Fibroblast of the conjunctiva (primary cell): ENCODE data around the gene LRBA.

Source experiments
- DNase-seq: peaks from one replicate; pipeline ENCODE4 v3.0.0-alpha.2; 2010; ENCODE audit warnings: low read depth

The LRBA gene

GRCh38 chr4:150367326-150367725 lies 647.8 kb downstream of the LRBA start:
- DNase-seq = no peak

DNA sequence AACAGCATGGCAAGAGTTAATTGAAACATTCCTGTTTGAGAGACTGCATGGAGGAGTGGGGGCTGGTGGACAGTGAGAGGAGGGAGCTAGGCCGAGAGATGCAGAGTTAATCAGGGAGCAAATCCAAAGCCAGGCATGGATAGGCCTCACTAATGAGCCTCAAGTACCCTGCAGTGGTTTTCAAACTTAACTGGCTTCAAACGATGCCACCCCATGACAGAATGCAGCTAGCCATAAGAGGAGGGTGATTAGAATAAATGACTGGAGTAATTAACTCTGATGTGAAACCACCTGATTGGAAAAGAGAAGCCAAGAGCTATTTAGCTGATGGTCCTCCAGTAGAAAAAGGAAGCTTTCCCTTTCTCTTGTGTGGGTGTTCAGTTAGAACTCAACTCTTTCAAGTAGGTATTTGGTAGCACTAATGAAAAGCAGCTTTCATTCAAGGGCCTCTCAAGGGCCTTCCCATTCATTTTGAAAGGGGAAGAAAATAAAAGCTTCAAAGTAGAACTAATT lies 648.5 kb downstream of the LRBA start:
- DNase-seq = no peak

DNA sequence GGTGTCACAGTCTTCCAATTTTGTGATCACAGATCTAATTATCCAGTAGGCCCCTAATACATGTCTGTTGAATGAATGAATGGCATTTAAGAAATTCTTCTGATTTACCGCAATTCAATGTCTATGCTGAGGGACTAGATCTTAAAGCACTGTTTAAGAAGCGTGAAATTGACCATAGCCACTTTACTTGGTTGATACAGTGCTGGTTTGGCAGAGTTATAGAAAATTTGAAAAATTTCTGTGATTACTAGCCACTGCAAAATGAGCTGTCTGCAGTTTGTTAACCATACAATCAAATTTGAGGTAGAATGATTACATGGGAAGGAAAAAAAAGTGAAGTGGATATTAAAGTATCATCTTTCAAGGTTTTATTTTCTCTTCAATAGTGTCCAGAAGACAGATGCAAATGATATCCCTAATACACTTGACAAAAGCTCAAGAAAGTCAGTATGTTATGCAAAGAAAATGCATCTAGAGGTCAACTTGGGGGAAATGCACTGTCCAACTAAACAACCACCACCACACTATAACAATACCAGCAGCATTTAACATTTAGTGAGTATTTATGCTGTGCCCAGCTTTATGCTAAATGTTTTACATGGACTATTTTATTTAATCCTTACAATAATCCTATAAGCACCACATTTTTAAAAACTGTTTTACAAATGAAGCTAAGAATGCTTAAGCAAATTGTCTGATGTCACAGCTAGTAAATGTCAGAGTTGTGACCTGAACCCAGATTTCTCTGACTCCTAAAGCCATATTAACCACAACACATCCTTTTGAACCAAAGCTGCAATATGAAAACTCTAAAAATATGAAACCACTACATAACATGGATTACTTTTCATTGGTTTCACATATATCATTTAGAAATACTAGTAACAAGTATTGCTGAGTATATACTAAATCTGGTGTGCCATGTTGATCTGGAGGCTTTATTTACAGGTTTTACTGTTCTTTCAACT lies 651.1 kb downstream of the LRBA start:
- DNase-seq = no peak

- DNase-seq = no peak
These were observed 656.4 kb downstream of the LRBA start for GRCh38 chr4:150358691-150359090.

- DNase-seq = no peak
These were observed 657.3 kb downstream of the LRBA start for GRCh38 chr4:150357829-150358228.

DNA sequence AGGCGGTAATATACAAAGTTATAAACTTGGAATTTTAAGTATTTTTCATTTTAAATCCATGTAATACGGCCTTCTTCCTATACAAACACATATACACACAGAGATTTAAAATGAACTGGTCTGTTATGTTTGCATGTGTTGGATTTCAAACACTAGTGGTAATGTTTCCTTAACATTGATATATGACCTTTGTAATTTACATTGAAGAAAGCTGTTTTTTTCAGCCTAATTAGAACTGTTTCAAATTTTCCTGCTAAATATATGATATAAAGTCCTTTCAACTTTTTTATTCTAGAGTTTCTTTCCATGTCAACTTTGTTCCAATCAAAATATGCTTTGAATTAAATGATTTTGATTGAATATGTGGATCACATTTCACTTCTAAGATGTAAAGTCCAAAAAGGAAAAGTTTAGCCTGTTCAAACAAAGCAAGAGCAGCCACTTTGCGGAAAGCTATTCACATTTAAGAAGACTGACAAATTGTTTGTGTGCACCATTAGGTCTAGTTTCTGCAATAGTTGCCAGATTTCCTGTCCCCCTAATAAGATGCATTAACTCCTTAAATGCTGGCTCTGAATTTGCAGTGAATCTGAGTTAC lies 659.1 kb downstream of the LRBA start:
- no peak for DNase-seq

GRCh38 chr4:150355418-150355817 lies 659.7 kb downstream of the LRBA start:
- DNase-seq = no peak

- DNase-seq = no peak
These were observed 660.8 kb downstream of the LRBA start for GRCh38 chr4:150354214-150354796.

DNA sequence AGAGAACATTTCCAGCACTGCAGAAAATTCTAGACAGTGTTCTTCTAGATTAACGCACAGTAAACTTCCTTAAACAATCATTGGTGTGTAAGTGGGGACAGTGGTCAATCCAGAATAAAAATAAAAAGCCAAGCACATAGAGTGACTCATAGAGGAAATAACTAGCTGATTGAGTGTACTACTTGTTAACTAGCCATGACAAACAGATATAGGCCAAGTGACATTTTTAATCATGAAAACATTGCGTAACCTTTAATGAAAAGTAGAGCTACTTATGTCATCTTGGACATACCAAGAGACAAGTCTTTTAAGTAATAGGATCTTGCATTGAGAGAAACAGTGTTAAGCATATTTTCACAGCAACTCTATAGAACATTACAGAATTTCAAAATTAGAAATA lies 667.0 kb downstream of the LRBA start:
- DNase-seq = peak; percentile 6

GRCh38 chr4:150345207-150345744 lies 669.8 kb downstream of the LRBA start:
- DNase-seq = no peak

DNA sequence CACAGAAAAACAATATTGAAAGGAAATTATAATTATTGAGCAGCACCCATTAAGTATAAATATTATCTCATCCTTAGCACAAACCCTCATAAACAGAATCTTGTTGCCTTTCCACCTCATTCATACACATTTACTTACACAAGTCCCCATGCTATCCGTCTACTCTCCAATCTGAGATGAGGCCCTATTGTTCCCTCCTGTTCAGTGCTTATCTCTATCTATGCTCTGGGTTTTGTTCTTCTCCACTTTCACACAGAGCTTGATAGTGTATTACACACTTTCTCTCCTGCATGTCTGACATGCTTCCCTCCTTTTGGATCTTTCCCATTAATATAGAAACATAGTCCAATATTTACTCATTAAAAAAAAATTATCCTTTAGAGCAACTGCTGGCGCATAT lies 671.3 kb downstream of the LRBA start:
- no peak for DNase-seq

DNA sequence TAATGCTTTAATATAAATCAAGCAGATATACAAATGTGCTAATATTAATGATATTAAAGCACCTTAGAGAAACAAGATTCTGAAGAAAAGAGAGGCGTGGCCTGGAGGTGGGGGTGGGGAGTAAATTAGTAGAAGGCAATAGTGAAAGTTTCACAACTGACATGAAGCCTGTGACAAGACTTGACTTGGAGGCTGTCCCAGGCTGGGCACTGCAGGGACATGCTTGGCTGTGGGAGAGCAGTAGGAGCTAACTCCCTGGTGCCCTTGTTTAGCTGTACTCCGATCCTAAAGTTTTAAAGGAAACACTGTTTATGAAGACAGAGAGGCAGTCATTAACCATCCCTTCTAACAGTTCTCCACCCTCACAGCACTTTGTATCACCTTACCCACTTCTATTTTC lies 672.1 kb downstream of the LRBA start:
- no peak for DNase-seq

DNA sequence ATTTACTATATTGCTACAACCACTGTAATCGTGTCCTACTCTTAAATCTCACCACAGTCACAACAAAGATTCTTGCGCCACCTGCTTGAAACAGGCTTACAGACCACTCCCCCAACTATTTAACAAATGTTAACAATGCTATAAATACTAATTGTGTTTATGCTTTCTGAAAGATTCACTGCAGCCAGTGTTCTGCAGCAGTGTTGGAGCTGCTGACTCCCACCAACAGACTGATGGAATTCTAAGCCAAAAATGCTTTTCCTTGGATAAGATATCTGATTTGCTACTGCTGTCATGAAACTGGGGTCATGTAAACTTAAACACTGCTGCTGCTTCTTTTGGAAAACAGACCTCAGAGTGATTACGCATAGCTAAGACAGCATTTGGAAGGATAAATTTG lies 677.4 kb downstream of the LRBA start:
- no peak for DNase-seq

GRCh38 chr4:150336676-150337412 lies 678.2 kb downstream of the LRBA start:
- no peak for DNase-seq

DNA sequence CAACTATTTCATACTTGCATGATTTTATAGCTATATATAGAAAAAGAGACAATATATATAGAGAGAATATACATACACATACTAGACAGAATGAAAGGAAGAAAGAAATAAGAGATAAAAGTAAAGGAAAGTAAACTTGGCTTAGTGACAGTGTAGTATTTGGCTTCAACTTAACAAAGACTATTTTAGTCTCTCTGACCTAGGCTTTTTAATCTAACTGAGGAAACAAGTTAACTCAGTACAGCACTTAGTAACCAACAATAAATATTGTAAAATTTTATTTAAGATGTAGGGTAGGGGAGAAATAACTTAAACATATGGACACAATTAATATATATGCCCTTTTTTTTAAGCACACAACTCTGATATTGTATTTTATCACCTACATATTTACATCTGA lies 682.1 kb downstream of the LRBA start:
- no peak for DNase-seq

GRCh38 chr4:150332086-150332485 lies 683.0 kb downstream of the LRBA start:
- no peak for DNase-seq

GRCh38 chr4:150329373-150329772 lies 685.7 kb downstream of the LRBA start:
- no peak for DNase-seq

DNA sequence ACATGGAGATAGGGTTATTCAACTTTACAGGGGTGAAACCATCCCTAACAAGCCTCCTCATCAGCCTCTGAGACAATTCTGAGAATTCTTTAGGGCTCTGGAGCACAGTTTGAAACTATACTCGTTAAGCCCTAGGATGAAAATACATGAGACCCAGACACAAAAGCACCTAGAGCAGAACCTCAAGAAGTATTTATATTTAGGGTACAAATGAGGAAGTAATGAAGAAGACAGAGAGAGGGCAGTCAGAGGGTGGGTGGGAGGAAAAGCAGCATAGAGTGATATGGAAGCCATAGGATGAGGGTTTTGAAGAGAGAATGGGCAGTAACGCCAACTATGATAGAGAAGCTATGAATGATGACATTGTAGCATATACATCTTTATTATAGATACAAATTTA lies 686.6 kb downstream of the LRBA start:
- no peak for DNase-seq

DNA sequence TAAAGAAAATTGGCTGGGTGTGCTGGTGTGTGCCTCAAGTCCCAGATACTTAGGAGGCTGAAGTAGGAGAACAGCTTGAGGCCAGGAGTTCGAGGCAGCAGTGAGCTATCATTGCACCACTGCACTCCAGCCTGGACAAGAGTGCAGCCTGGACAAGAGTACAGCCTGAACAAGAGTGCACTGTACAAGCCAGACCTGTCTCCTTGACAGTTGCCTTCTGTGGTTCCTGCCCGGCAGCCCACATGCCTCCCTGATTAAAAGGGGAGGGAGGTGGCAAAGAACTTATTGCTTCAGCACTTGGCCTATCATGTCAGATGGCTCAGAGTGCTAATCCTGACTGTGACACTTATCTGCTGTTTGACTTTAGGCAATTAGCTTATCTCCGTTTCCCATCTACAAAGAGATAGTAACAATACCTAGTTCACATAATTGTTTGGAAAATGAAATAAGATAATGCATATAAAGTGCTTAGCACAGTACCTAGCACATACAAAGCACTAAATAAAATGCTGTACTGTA lies 687.8 kb downstream of the LRBA start:
- no peak for DNase-seq

- no peak for DNase-seq
These were observed 689.2 kb downstream of the LRBA start for GRCh38 chr4:150325872-150326271.

DNA sequence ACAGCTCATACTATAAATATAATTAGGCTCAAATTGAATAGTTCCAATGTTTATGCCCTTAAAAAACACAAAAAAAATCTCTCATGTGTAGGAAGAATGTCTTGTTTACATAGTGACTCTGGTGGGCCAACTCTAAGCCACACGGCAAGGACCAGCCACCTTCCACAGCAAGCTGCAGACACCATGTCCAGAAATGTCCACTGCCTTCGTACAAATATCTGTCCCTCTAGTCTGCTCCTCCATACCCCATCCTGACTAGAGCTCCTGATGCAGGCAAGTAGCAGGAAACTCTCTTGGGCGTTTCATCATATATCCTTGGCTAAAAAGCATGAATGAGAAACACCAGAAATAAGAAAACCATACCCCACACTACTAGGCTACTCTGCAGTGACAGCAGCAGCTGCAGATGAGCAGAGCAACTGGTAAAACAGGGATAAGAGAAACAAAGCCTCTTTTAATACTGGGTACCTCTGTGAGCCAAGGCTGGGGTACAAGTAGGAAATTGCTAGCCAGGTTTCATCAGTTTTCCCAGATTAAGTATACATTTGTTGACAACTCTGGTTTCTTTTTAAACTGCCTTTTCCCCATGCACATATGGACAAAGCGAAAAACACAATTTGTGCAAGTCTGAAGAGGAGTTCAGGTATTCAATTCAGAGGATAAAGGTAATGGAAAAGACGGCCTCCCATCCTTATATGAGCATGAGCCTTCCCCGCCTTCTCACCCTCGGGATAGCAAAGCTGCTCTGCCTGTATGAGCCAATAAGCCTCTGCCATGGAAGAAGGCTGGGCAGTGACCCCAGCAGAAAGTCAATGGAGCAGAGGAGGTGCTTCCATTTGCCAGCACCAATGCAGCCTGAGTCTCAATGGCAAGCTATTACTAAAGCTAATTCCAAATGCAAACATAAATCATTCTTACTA lies 691.4 kb downstream of the LRBA start:
- DNase-seq = no peak
